SU-DHL-6 (cell line): ENCODE results near the gene LRRTM3.

Experiments used
- H2AFZ ChIP-seq: fragments of 200-600 bp; sonication (generic); 2 replicates; pipeline ENCODE4 v1.6.1; 2014; ENCODE audit warnings: low read depth, mild to moderate bottlenecking, moderate library complexity, mixed read lengths, antibody characterized with exemption, low read length; ENCODE audit not compliant: severe bottlenecking
- H3F3A ChIP-seq: fragments of 200-600 bp; shearing (Covaris generic); 2 replicates; pipeline ENCODE4 v1.6.0; 2016; ENCODE audit warnings: antibody characterized with exemption, mild to moderate bottlenecking; ENCODE audit not compliant: insufficient read depth
- H3K27ac ChIP-seq: fragments of 200-600 bp; sonication (generic); 2 replicates; pipeline ENCODE4 v1.5.1; 2016; ENCODE audit warnings: low read depth, mild to moderate bottlenecking, low read length, moderate library complexity, mixed read lengths
- H3K27me3 ChIP-seq: fragments of 200-600 bp; sonication (generic), shearing (Covaris generic); 2 replicates; pipeline ENCODE4 v1.6.0; 2014; ENCODE audit warnings: mild to moderate bottlenecking, low read length
- H3K36me3 ChIP-seq: fragments of 200-600 bp; sonication (generic); 2 replicates; pipeline ENCODE4 v1.6.1; 2014; ENCODE audit warnings: mild to moderate bottlenecking, low read length, mixed read lengths
- H3K4me2 ChIP-seq: fragments of 300-600, 200-600 bp; shearing (Covaris generic), sonication (generic); 2 replicates; pipeline ENCODE4 v1.6.0; 2014; ENCODE audit warnings: low read length, low read depth, mild to moderate bottlenecking; ENCODE audit not compliant: poor library complexity, severe bottlenecking
- H3K4me3 ChIP-seq: fragments of 200-600 bp; sonication (generic); 2 replicates; pipeline ENCODE4 v1.5.1; 2014; ENCODE audit warnings: antibody characterized with exemption, low read length, mild to moderate bottlenecking, mixed read lengths; ENCODE audit not compliant: insufficient read depth, poor library complexity, severe bottlenecking
- H3K79me2 ChIP-seq: fragments of 200-600 bp; sonication (generic); 2 replicates; pipeline ENCODE4 v1.6.1; 2014; ENCODE audit warnings: mild to moderate bottlenecking, low read length, moderate library complexity; ENCODE audit not compliant: insufficient read depth
- H3K9ac ChIP-seq: fragments of 200-600 bp; sonication (generic); 2 replicates; pipeline ENCODE4 v1.7.0; 2014; ENCODE audit warnings: mild to moderate bottlenecking, low read length
- H3K9me2 ChIP-seq: fragments of 200-600 bp; sonication (generic); replicated peaks from 2 replicates; pipeline ENCODE4 v1.6.1; 2014; ENCODE audit warnings: low read length; ENCODE audit not compliant: insufficient read depth
- H3K9me3 ChIP-seq: fragments of 200-600 bp; sonication (generic); 2 replicates; pipeline ENCODE4 v1.6.1; 2014; ENCODE audit warnings: low read length, mixed read lengths; ENCODE audit not compliant: insufficient read depth
- H4K20me1 ChIP-seq: fragments of 200-600 bp; sonication (generic); 2 replicates; pipeline ENCODE4 v1.6.1; 2014; ENCODE audit warnings: low read depth, mild to moderate bottlenecking, antibody characterized with exemption, low read length, moderate library complexity, mixed read lengths
- CTCF ChIP-seq: fragments of 200-600 bp; sonication (generic); IDR thresholded peaks from one replicate; pipeline ENCODE4 v1.5.1; 2017; ENCODE audit warnings: antibody characterized with exemption, mild to moderate bottlenecking, low read length, moderate library complexity; ENCODE audit not compliant: insufficient read depth, poor library complexity, severe bottlenecking
- EZH2phosphoT487 ChIP-seq: fragments of 200-600 bp; sonication (generic), shearing (Covaris generic); conservative IDR thresholded peaks from 2 replicates; pipeline ENCODE4 v1.6.1; 2018; ENCODE audit warnings: mild to moderate bottlenecking, antibody characterized with exemption, low read length, moderate library complexity, mixed read lengths

Gene LRRTM3

GRCh38 chr10:67015225-67015624 lies 89.4 kb downstream of the LRRTM3 start:
- H3K4me3 ChIP-seq, result no peak overlapping the region
- H4K20me1 ChIP-seq, result no peaks in the 10 kb centered on the region
- H3K79me2 ChIP-seq, result no peaks in the 10 kb centered on the region
- no peaks in the 10 kb centered on the region for H3F3A ChIP-seq
- no peaks in the 10 kb centered on the region for H3K27me3 ChIP-seq
- no peak overlapping the region for H3K27ac ChIP-seq
- H3K9me3 ChIP-seq, result no peaks in the 10 kb centered on the region
- H3K36me3 ChIP-seq, result no peaks in the 10 kb centered on the region
- H2AFZ ChIP-seq, result no peak overlapping the region
- no peak for TF ChIP-seq CTCF
- no peak for TF ChIP-seq EZH2phosphoT487
- H3K4me2 ChIP-seq, result no peak overlapping the region
- no peak overlapping the region for H3K9ac ChIP-seq
- no peaks in the 10 kb centered on the region for H3K9me2 ChIP-seq

- H3K9me2 ChIP-seq, result no peaks in the 10 kb centered on the region
- no peaks in the 10 kb centered on the region for H3K36me3 ChIP-seq
- no peaks in the 10 kb centered on the region for H4K20me1 ChIP-seq
- no peak overlapping the region for H2AFZ ChIP-seq
- H3K4me3 ChIP-seq, result no peak overlapping the region
- H3K4me2 ChIP-seq, result no peak overlapping the region
- TF ChIP-seq CTCF (no peak), EZH2phosphoT487 (no peak)
- no peaks in the 10 kb centered on the region for H3K79me2 ChIP-seq
- H3K9ac ChIP-seq, result no peak overlapping the region
- H3K27ac ChIP-seq, result no peak overlapping the region
- H3F3A ChIP-seq, result no peaks in the 10 kb centered on the region
- H3K27me3 ChIP-seq, result no peaks in the 10 kb centered on the region
- no peaks in the 10 kb centered on the region for H3K9me3 ChIP-seq
Observed at GRCh38 chr10:67017218-67017617, 91.4 kb downstream of the LRRTM3 start.

- no peaks in the 10 kb centered on the region for H3K79me2 ChIP-seq
- no peak overlapping the region for H3K27ac ChIP-seq
- no peaks in the 10 kb centered on the region for H3K27me3 ChIP-seq
- no peak overlapping the region for H2AFZ ChIP-seq
- no peak for TF ChIP-seq EZH2phosphoT487
- TF ChIP-seq CTCF, result no peak
- H3K4me2 ChIP-seq, result no peak overlapping the region
- no peaks in the 10 kb centered on the region for H3F3A ChIP-seq
- H3K36me3 ChIP-seq, result no peaks in the 10 kb centered on the region
- H4K20me1 ChIP-seq, result no peaks in the 10 kb centered on the region
- no peak overlapping the region for H3K9ac ChIP-seq
- H3K9me2 ChIP-seq, result no peaks in the 10 kb centered on the region
- no peak overlapping the region for H3K4me3 ChIP-seq
- no peaks in the 10 kb centered on the region for H3K9me3 ChIP-seq
Observed at GRCh38 chr10:67022099-67022498, 96.3 kb downstream of the LRRTM3 start.
